Activated T-helper 2 cell treated with anti-CD3 and anti-CD28 coated beads, Interferon-gamma antibody, Interleukin-2, Interleukin-4, amounts not matched to agents 10 μg/mL and 5 μg/mL and 100 μg/mL, durations not matched to agents 14 hours and 24 hours and 36 hours (primary cell): ENCODE data around the gene CFAP53. TPM values are rescaled to one million over a fixed set of nuclear protein-coding genes. Genes with fewer than 3 reads are reported as not detected.

Experiments
- DNase-seq: peaks from one replicate; pipeline ENCODE4 v3.0.0; 2021; ENCODE audit warnings: low spot score
- H3K27ac Mint-ChIP-seq: one replicate; pipeline ENCODE4 v1.8.0; 2021; ENCODE audit warnings: mixed read lengths
- H3K27me3 Mint-ChIP-seq: one replicate; pipeline ENCODE4 v1.8.0; 2021; ENCODE audit warnings: low read depth, mixed read lengths
- H3K36me3 Mint-ChIP-seq: one replicate; pipeline ENCODE4 v1.8.0; 2021; ENCODE audit warnings: low read depth, mixed read lengths
- H3K4me1 Mint-ChIP-seq: one replicate; pipeline ENCODE4 v1.8.0; 2021; ENCODE audit warnings: low read depth, mixed read lengths
- H3K4me3 Mint-ChIP-seq: one replicate; pipeline ENCODE4 v1.8.0; 2021; ENCODE audit warnings: low read depth, mild to moderate bottlenecking, moderate library complexity, mixed read lengths
- H3K9me3 Mint-ChIP-seq: one replicate; pipeline ENCODE4 v1.8.0; 2021; ENCODE audit warnings: mixed read lengths
- intact Hi-C: fragments of 100-400 bp; cut with micrococcal nuclease; formaldehyde crosslinking; loops from one replicate; pipeline ENCODE4 v1.15.1; 2023
- total RNA-seq: library from RNA; stranded (reverse); gene quantifications from 2 replicates; pipeline ENCODE4 v1.2.3, GENCODE V29; 2022

The CFAP53 gene
- total RNA-seq, 1 donor from 2014 or later, result 0.25 TPM

GRCh38 chr18:50193796-50194630 lies 72.3 kb downstream of the CFAP53 start:
- no peak for DNase-seq
- peaks cover 65% of the 10 kb centered on the region for H3K27me3 Mint-ChIP-seq
- intact Hi-C loops, result no loop called here
- H3K36me3 Mint-ChIP-seq, result no peaks in the 10 kb centered on the region
- H3K27ac Mint-ChIP-seq, result no peak overlapping the region
- H3K9me3 Mint-ChIP-seq, result no peaks in the 10 kb centered on the region
- H3K4me1 Mint-ChIP-seq, result peaks cover 5% of the 10 kb centered on the region
- no peak overlapping the region for H3K4me3 Mint-ChIP-seq

GRCh38 chr18:50192995-50193795 lies 73.1 kb downstream of the CFAP53 start:
- no peak overlapping the region for H3K27ac Mint-ChIP-seq
- intact Hi-C loops, result no loop called here
- no peak for DNase-seq
- H3K4me3 Mint-ChIP-seq, result no peak overlapping the region
- no peaks in the 10 kb centered on the region for H3K36me3 Mint-ChIP-seq
- H3K4me1 Mint-ChIP-seq, result peaks cover 7% of the 10 kb centered on the region
- peaks cover 61% of the 10 kb centered on the region for H3K27me3 Mint-ChIP-seq
- H3K9me3 Mint-ChIP-seq, result no peaks in the 10 kb centered on the region

- peaks cover 54% of the 10 kb centered on the region for H3K27me3 Mint-ChIP-seq
- no peaks in the 10 kb centered on the region for H3K36me3 Mint-ChIP-seq
- peaks cover 7% of the 10 kb centered on the region for H3K4me1 Mint-ChIP-seq
- intact Hi-C loops, result no loop called here
- DNase-seq, result no peak
- H3K9me3 Mint-ChIP-seq, result no peaks in the 10 kb centered on the region
- no peak overlapping the region for H3K27ac Mint-ChIP-seq
- no peak overlapping the region for H3K4me3 Mint-ChIP-seq
Observed at GRCh38 chr18:50190926-50191325, 75.4 kb downstream of the CFAP53 start.

- H3K36me3 Mint-ChIP-seq, result no peaks in the 10 kb centered on the region
- intact Hi-C loops, result no loop called here
- H3K27me3 Mint-ChIP-seq, result peaks cover 48% of the 10 kb centered on the region
- no peak for DNase-seq
- no peak overlapping the region for H3K4me3 Mint-ChIP-seq
- H3K9me3 Mint-ChIP-seq, result no peaks in the 10 kb centered on the region
- H3K4me1 Mint-ChIP-seq, result peaks cover 7% of the 10 kb centered on the region
- no peak overlapping the region for H3K27ac Mint-ChIP-seq
Observed at GRCh38 chr18:50190236-50190635, 76.1 kb downstream of the CFAP53 start.

GRCh38 chr18:50189160-50189559 lies 77.1 kb downstream of the CFAP53 start:
- Mint-ChIP-seq H3K4me1 (peaks cover 7% of the 10 kb centered on the region), H3K36me3 (no peaks in the 10 kb centered on the region), H3K27me3 (peaks cover 47% of the 10 kb centered on the region), H3K9me3 (no peaks in the 10 kb centered on the region), H3K27ac (no peak overlapping the region), H3K4me3 (no peak overlapping the region)
- intact Hi-C loops, result no loop called here
- DNase-seq, result no peak

GRCh38 chr18:50188652-50189051 lies 77.6 kb downstream of the CFAP53 start:
- H3K36me3 Mint-ChIP-seq, result no peaks in the 10 kb centered on the region
- peaks cover 7% of the 10 kb centered on the region for H3K4me1 Mint-ChIP-seq
- H3K9me3 Mint-ChIP-seq, result no peaks in the 10 kb centered on the region
- no peak overlapping the region for H3K27ac Mint-ChIP-seq
- H3K4me3 Mint-ChIP-seq, result no peak overlapping the region
- intact Hi-C loops, result no loop called here
- DNase-seq, result no peak
- peaks cover 42% of the 10 kb centered on the region for H3K27me3 Mint-ChIP-seq

- Mint-ChIP-seq H3K9me3 (no peaks in the 10 kb centered on the region), H3K27ac (no peak overlapping the region), H3K4me3 (no peak overlapping the region), H3K27me3 (peaks cover 33% of the 10 kb centered on the region), H3K4me1 (peaks cover 7% of the 10 kb centered on the region), H3K36me3 (no peaks in the 10 kb centered on the region)
- DNase-seq, result no peak
- intact Hi-C loops, result no loop called here
Observed at GRCh38 chr18:50187659-50188058, 78.6 kb downstream of the CFAP53 start.

- Mint-ChIP-seq H3K27ac (no peak overlapping the region), H3K4me3 (no peak overlapping the region), H3K4me1 (peaks cover 7% of the 10 kb centered on the region), H3K27me3 (peaks cover 28% of the 10 kb centered on the region), H3K9me3 (no peaks in the 10 kb centered on the region), H3K36me3 (no peaks in the 10 kb centered on the region)
- no peak for DNase-seq
- intact Hi-C loops, result no loop called here
Observed at GRCh38 chr18:50186385-50186784, 79.9 kb downstream of the CFAP53 start.

GRCh38 chr18:50183556-50183955 lies 82.7 kb downstream of the CFAP53 start:
- no peak for DNase-seq
- intact Hi-C loops, result no loop called here
- H3K27me3 Mint-ChIP-seq, result peaks cover 23% of the 10 kb centered on the region
- no peaks in the 10 kb centered on the region for H3K4me1 Mint-ChIP-seq
- no peaks in the 10 kb centered on the region for H3K36me3 Mint-ChIP-seq
- H3K9me3 Mint-ChIP-seq, result no peaks in the 10 kb centered on the region
- no peak overlapping the region for H3K27ac Mint-ChIP-seq
- H3K4me3 Mint-ChIP-seq, result no peak overlapping the region

- Mint-ChIP-seq H3K4me1 (no peaks in the 10 kb centered on the region), H3K27ac (no peak overlapping the region), H3K9me3 (no peaks in the 10 kb centered on the region)
Observed at GRCh38 chr18:50182511-50182910, 83.8 kb downstream of the CFAP53 start.

GRCh38 chr18:50181590-50181989 lies 84.7 kb downstream of the CFAP53 start:
- Mint-ChIP-seq H3K4me3 (no peak overlapping the region), H3K27ac (no peak overlapping the region), H3K9me3 (no peaks in the 10 kb centered on the region), H3K36me3 (no peaks in the 10 kb centered on the region), H3K4me1 (no peaks in the 10 kb centered on the region), H3K27me3 (peaks cover 28% of the 10 kb centered on the region)
- intact Hi-C loops, result no loop called here
- no peak for DNase-seq

More at GRCh38 chr18:50182511-50182910, 83.8 kb downstream of the CFAP53 start:
- Mint-ChIP-seq H3K27me3 (peaks cover 30% of the 10 kb centered on the region), H3K36me3 (no peaks in the 10 kb centered on the region), H3K4me3 (no peak overlapping the region)
- DNase-seq, result no peak
- intact Hi-C loops, result no loop called here

GRCh38 chr18:50179465-50179864 lies 86.8 kb downstream of the CFAP53 start:
- Mint-ChIP-seq H3K4me1 (no peaks in the 10 kb centered on the region), H3K36me3 (no peaks in the 10 kb centered on the region), H3K27ac (no peak overlapping the region), H3K4me3 (no peak overlapping the region), H3K27me3 (peaks cover 33% of the 10 kb centered on the region), H3K9me3 (no peaks in the 10 kb centered on the region)
- intact Hi-C loops, result no loop called here
- DNase-seq, result no peak
